HS-27A (cell line): Measurements from ENCODE around the gene MAPKAPK2.
"Not testable (repeated sequence)": the region's sequence is repeated elsewhere in the genome, so short reads cannot be mapped to it uniquely, and the experiment has no call there.

Experiments
- DNase-seq: peaks from one replicate; pipeline ENCODE4 v3.0.0-alpha.2; 2012; ENCODE audit warnings: low read depth, missing footprints

MAPKAPK2 gene

GRCh38 chr1:206684478-206685333 is at the start of gene MAPKAPK2:
TSS of gene MAPKAPK2 (plus strand) at chr1:206684905. CDS start at chr1:206685230, 325 bp downstream.
- DNase-seq = no peak

- peak; percentile 59 for DNase-seq
Observed at GRCh38 chr1:206635080-206635977, 49.4 kb upstream of the MAPKAPK2 start, which contains the start of gene DYRK3. TSS of gene DYRK3 (plus strand) at chr1:206635536. CDS start at chr1:206635704, 168 bp downstream.

DNA sequence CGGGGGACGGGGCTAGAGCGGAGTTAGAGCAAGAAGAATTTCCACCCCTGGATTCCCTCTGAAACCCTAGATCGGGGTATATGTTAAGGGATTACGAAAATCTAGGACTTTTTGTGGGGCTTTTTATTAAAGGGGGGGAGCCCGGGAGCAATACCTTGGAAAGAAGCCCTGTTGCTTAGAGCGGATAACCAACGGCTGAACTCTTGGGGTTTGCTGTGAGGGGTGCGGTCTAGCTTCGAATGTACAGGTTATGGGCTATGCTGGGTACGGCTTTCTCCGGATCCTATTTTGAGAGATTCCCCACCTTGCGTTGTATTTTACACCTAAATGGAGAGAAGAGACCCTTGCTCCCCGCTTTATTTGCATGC is 48.7 kb upstream of the MAPKAPK2 start:
- DNase-seq = no peak

DNA sequence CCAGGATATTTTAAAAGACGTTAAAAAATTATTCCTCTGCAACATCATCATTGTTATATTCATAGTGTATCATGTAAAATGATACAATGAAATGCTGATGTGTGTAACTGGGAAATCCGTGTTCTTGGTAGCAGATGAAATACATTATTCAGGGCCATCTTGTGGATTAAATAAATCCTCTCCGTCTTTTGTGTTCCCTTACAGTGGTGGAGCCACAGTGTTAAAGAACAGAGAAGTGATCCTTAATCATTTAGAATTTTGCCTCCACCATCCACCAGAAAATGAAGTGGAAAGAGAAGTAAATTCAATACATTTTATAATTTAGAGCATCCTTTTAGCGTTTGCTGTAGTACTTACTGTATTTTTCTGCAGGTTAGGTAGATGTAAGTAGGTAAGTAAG is 48.0 kb upstream of the MAPKAPK2 start:
- no peak for DNase-seq

- DNase-seq = no peak
Observed at GRCh38 chr1:206637605-206638004, 47.1 kb upstream of the MAPKAPK2 start.

DNA sequence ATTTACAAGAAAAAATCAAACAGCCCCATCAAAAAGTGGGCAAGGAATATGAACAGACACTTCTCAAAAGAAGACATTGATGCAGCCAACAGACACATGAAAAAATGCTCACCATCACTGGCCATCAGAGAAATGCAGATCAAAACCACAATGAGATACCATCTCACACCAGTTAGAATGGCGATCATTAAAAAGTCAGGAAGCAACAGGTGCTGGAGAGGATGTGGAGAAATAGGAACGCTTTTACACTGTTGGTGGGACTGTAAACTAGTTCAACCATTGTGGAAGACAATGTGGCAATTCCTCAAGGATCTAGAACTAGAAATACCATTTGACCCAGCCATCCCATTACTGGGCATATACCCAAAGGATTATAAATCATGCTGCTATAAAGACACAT is 42.6 kb upstream of the MAPKAPK2 start:
- DNase-seq = not testable (repeated sequence)

DNA sequence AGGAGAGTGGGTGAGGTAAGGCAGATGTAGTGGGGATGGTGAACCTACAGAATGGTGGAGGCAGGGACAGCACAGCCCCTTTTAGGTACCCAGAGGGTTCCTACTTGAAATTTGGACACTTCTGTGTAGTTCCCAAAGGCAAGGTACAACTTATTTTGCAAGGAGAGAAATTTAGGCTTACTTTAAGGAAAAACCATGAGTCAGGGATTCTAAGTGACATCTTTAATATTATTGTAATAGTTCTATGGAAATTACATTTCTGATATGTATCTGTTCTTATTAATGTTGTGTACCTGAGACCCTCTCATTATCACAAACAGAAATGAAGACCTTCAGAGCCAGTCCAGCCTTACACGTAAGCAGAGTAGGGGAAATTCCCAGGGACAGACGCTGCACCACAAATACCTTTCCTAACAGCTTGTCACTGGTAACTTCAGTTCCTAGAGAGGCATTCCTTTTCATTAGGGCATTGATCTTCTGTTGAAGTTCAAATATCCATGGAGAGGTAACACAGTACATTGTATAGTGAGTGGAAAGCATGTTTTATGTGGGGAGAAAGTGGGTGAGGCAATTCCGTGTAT is 41.5 kb upstream of the MAPKAPK2 start:
- no peak for DNase-seq

DNA sequence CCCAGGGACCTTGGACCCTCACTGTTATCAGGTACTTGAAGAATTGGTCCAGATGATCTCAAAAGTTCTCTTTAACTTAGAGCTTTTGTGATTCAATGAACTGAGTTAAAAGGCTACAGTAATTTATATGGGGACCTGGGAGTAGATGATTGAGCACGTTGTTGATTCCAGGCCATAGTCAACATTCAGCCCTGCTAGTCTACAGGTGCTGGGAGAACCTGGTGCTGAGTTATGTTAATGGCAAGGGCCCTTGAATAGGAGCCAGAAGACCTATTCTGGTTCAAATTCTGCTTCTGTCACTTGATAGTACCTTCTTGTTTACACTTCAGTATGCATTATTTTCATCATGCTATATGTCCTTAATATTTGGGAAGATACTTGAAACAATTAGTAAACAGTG is 38.2 kb upstream of the MAPKAPK2 start:
- DNase-seq = no peak

DNA sequence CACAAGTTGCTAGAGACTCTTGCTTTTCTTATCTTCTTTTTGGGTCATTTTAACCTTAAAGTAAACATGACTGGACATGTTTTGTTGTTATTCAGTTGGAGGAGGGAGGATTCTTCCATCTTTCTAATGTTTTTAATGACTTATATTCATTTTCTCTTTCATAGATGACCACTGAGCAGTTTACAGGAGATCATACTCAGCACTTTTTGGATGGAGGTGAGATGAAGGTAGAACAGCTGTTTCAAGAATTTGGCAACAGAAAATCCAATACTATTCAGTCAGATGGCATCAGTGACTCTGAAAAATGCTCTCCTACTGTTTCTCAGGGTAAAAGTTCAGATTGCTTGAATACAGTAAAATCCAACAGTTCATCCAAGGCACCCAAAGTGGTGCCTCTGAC is 37.5 kb upstream of the MAPKAPK2 start:
- no peak for DNase-seq

DNA sequence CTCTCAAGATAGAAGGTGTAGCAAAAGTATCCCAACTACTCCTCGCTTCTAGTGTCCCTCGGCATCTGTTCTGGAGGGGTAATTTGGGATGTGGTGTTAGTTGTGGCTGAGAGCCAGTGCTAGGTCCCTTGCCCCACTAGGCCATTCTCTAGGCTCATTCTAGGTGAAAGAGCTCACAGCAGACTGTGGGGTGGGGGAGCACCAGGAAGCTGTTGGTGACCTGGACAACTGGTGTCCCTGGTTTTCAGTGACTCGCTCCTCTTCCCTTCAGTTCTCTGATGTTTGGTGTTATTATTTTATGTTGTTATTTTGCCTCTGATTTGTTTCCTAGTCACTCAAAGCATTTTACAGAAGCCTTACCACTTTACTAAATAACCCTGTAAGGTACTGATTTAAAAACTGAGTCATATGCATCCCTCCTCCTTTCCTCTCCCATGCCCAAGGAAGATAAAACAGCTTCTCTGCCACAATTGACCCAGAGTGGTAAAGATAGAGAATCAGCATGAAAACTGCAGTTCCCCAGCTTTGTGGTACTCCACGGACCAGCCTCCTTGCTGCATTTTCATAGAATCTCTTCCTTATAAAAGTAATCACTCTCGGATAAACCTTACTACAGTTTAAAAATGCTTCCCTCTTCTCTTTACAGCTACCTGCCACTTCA is 35.3 kb upstream of the MAPKAPK2 start:
- no peak for DNase-seq

DNA sequence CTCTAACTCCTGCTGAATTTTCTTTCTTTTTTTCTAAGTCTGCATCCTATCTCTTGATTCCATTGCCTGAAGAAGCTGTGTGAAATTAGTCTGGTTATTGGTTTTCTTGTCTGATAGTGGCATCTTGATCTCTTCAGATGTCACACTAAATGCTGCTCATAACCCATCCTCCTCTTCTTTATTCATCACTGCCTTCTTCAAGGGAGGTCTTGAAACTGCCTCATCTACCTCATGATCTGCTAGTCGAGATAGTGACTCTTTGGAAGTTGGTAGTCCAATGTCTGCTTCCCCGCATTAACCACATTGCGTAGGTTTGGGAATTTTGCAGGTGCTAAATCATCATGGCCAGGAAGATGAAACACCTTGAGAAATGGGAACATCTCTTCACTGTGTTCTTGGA is 33.7 kb upstream of the MAPKAPK2 start:
- DNase-seq = no peak

DNA sequence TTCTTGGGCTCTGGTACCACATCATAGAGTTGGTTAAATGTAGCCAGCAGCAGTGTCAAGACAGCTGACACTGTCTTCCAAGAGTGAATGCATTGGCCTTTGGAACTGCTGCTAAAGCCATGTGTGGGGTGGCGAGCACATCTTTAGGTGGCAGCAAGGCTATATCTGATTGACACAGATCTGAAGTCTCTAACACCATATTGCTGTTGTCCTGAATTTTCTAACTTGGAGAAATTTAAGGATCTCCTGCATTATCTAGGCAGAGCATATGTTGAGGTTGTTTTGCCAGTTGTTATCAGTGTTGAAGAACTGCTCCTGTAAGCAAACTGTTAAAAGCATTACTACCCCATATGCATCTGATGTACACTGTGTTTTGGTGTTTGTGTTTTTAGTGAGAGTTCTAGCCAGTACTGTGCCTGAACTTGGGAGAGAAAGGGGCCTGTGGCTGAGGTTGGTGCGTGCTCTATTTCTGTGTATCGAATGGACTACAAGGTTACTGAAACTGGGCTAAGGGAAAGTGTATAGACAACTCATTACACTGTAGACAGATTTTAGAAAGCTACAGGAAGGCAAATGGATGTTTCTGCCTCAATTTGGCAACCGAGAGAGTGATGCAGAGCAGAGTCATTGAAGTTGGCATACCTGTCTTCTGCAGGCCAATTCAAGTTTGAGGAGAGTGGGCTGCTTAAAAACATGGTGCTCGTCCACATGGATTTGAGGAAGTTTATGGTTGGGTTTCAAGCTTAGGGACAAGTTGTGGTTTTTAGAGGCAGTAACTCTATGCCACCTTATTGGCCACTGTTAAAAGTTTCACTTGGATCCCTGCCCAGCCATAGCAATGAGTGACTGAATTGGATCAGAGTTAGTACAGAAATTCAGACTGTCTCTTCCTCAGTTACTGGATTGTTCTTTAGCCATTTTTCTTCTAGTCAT is 32.5 kb upstream of the MAPKAPK2 start:
- no peak for DNase-seq

- no peak for DNase-seq
Observed at GRCh38 chr1:206653715-206654459, 30.8 kb upstream of the MAPKAPK2 start.

DNA sequence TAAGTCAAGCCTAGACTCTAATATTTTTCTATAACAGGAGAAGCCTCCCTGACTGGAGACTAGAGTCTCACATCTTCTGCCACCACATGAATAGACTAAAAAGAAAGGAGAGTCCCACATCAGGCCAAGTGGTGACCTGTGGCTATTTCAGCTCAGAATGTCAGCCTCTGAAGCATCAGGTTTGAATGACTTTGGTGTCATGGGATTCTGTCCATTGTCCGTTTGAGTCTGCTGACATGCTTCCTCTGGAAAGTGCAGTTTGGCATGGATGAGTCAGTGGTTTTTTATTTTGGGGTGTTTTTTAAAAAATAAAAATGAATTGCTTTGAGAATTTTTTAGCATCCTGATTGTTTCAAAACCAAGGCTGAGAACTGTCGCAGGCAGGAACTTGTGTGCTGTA is 29.9 kb upstream of the MAPKAPK2 start:
- no peak for DNase-seq

GRCh38 chr1:206655471-206655882 is 29.2 kb upstream of the MAPKAPK2 start:
- no peak for DNase-seq

- no peak for DNase-seq
Observed at GRCh38 chr1:206656936-206657335, 27.8 kb upstream of the MAPKAPK2 start.

DNA sequence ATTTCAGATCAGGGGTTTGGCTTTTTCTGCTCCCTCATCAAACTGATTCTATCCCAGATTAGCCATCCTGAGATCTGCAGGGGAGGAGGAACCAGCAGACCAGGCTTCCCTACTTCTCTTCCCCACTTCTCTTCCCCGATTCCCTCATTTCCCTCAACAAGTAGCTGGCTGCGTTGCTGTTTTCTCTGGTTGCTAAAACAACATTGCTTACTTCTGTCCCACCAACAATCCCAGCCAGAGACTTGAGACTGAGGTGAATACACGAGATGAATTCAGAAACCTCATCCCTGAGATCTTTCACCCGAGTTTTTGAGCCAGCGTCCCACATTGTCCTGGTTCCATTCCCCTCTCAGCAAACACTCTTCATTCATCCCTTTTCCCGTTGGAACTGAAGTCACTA is 27.0 kb upstream of the MAPKAPK2 start:
- DNase-seq = no peak

DNA sequence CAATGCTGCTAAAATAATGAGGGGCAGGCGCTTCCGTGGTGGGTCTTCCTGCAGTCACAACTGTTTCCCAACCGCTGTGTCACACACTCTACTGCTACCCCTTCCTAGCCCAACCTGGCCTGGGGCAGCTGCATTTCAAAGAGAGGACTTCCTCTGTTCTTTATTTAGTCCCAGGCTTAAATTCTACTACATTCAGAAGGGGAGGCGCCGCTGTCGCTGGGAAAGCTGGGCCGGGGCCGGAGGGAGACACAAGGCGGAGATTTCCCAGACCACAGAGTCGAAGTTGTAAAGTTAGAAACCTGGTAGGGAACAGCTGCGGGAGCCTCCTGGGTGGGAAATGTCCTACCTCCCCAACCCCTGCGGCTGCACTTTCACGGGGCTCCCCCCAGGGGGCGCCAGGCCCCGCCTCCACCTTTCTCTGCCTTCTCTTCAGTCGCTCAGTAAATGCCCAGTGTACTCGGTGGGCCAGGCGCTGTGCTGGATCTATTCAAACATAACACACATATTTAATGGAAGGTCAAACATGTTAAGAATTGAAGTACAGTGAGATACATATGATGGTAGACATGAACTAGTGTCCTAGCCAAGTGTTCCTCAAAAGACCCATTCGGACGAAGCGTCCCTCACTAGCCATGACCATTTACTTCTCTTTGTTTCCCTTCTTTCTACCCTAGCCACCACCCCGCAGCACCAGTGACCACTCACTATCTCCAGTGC is 26.3 kb upstream of the MAPKAPK2 start:
- DNase-seq = no peak

GRCh38 chr1:206658981-206659273 is 25.8 kb upstream of the MAPKAPK2 start:
- DNase-seq = no peak

DNA sequence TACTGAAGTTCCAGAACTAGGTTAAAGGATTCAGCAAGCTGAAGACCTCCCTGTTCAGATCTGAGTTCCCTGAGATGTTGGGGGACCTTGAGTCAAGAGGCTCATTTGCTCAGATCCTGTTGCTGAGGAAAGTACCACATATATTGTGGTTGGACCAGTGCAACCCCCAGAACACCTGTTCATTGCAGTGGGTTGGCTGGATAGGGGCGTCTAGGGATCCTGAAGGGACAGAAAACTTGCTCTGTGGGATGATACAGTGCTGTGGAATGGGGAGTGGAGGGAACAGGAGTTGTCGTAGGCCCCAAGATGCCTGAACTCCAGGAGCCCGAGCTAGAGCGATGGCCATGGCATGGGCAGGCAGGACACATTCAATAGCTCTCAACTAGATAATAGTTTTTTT is 24.6 kb upstream of the MAPKAPK2 start:
- no peak for DNase-seq
